GM21515 (cell line): ENCODE data around the gene TMEM164.
"Not testable (repeated sequence)": the region's sequence is repeated elsewhere in the genome, so short reads cannot be mapped to it uniquely, and the experiment has no call there.

ENCODE experiments used
- ATAC-seq: cut with Tn5 transposase; IDR thresholded peaks from one replicate; pipeline ENCODE4 v1.9.1; 2021; ENCODE audit not compliant: unreplicated experiment

The TMEM164 gene

DNA sequence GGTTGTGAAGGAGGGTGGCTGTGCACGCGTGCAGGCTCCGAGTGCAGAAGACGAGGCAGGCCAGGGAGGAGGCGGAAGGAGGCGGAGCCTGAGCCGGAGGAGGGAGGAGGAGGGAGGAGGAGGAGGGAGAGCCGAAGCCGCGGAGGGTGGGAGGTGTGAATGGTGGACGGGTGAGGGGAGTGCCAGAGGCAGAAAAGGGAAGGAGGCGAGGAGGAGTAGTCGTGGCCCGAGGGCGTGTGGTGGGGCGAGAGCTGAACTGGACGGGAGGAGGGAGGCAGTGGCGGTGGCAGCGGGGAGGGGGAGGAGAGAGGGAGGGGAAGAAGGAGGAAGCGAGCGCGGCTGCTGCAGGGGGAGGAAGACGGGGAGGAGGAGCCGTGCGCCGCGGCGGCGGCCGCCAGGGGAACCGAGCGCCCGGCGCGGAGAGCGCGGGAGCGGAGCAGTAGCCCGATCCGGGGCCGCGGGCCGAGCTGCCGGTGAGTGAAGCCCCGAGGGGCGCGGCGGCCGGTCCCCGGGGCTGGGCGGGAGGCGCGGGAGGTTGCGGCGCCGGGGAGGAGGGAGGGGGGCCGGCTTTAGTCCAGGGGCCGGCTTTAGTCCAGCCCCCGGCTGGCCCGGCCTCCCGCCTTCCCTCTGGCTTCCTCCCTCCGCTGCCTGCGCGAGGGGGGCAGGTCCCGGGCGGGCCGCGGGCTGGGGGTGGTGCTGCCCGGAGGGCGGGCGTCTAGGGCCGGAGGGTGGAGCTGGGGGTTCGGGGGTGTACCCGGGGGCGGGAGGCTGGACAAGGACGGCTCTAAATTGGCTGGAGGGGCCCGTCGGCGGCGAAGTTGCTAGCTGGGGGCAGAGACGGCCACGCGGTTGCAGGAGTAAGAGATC, at the start of gene TMEM164:
TMEM164 (plus strand) TSS at position 815 of the 867 bp plus-strand sequence. CDS start 661 bp downstream, outside the sequence.
- peak; percentile 85 for ATAC-seq

DNA sequence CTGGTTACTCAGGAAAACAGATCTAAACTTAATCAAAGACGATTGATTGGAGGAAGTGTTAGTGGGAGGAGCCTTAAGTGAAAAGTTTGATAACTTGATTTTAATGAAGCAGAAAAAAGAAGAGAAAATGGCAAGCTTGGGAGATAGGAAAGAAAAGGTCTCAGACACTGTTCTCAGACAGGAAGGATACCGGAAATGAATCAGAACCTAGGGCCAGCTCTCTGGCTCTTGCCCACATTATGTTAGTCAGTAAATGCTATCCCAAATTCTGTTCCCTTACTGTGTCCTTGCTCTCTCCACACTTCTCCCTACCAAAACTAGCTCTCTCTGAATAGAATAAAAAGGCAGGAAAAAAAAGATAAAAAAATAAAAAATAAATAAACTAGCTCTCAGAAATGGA, 48.6 kb upstream of the TMEM164 start:
- no peak for ATAC-seq

DNA sequence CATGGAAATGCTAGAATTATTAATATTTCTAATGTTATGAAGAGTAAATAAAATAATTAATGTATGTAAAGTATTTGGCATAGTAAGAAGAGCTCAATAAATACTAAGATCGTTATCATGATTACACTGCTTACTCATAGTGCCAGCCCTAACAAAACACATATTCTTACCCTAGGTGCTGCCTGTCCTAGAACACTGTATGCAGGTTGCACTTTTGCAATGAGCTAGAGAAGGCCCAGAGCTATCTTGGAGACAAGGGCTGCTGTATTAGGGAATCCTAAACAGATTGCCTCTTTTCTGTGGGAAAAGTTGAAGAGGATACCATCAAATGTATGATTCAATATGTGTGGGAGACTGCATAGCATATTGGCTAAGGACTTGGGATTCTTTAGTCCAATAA, 48.0 kb upstream of the TMEM164 start:
- ATAC-seq = no peak

DNA sequence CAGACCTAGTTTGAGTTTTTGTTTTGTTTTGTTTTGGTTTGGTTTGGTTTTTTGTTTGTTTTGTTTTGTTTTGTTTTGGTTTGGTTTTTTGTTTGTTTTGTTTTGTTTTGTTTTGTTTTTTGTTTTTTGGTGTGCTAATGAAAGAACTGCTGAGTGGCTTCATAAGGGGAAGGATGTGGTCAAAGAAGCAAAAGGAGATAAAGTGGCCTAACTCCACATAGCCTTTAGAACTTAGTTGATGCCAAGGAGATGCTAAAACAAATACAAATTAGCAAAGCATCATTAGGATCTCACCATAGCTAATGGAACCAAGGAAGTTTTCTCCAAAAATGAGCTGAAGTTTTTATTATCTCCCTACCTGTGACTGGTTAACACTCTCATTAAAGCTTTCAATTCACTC, 44.6 kb upstream of the TMEM164 start:
- ATAC-seq = no peak

DNA sequence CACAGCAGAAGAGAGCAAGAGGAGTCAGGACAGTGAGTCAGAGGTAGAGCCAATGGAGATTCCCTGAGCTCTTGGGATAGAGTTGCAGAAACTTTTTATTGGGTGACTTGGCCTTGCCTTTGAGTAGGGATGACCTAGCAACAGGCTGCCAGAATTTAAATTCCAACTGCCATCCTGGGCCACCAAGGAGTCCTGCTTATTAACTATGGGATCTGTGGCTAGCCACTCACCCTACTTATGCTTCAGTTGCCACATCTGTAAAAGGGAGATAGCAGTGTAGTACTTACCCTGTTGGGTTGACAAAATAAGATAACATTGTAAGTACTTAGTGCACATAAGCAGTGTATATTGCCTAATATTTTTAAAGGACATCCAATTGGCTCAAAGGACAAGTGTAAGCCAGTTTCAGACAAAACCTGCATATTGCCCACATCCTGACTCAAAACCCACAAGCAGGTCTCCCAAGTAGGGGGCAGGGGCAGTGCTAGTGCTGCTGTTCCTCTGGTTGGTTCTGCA, 43.5 kb upstream of the TMEM164 start:
- no peak for ATAC-seq

DNA sequence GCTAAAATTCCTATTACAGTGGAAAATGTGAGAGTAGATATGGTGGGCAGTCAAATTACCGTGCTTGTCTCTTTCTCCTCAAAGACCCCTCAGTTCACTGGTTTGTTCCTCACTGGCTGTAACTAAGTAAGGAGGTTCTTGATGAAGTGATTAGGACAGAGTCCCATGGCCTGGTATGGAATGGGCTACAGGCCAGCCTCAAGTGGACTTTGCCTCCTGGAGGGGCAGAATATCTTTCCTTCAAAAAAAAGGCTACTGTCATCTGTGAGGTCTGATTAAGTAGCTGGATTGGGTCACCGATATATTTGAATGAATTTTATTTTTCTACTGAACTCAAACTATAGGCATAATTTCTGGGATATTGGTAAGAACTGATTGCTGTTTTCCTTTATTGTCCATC, 38.5 kb upstream of the TMEM164 start:
- no peak for ATAC-seq

DNA sequence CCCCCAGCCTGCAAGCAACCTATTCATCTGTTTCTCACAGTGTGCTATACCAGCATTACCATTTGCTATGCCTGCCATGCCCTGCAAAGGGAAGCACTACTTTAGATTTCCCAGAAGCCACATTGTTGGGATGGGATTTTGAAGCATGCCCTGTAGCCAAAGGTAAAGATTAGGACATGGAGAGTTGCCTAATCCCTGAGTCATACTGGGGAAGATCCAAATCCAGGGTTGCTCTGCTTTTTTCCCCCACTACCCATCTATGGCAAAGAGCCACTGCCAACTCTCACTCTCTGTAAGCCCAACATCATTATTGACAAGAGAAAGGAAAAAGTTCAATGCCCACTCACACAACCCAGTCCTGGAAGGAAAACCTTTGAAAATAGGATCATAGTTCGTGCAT, 36.7 kb upstream of the TMEM164 start:
- no peak for ATAC-seq

DNA sequence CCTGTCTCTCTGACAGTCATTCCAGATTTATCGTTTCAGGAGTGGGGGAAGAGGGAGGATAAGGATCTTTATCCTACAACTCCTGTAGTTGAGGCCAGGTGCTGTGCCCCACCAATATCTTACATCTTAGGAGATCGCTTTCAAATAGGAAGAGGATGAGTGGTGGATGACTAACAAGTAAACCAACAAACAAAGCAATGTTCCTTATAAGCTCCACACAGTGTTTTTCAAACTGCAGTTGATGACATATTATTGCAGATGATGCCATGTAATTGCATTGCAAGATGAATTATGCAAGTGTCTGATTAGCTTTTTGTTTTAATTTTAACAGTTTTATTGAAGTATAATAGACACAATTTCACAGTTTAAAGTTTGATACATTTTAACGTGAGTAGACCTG, 35.8 kb upstream of the TMEM164 start:
- no peak for ATAC-seq

DNA sequence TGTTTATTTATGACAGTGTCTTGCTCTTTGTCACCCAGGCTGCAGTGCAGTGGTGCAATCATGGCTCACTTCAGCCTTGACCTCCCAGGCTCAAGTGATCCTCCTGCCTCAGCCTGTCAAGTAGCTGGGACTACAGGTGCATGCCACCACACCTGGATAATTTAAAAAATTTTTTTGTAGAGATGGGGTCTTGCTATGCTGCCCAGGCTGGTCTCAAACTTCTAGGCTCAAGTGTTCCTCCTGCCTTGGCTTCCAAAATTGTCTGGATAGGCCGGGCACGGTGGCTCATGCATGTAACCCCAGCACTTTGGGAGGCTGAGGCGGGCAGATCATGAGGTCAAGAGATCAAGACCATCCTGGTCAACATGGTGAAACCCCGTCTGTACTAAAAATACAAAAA, 32.1 kb upstream of the TMEM164 start:
- not testable (repeated sequence) for ATAC-seq

DNA sequence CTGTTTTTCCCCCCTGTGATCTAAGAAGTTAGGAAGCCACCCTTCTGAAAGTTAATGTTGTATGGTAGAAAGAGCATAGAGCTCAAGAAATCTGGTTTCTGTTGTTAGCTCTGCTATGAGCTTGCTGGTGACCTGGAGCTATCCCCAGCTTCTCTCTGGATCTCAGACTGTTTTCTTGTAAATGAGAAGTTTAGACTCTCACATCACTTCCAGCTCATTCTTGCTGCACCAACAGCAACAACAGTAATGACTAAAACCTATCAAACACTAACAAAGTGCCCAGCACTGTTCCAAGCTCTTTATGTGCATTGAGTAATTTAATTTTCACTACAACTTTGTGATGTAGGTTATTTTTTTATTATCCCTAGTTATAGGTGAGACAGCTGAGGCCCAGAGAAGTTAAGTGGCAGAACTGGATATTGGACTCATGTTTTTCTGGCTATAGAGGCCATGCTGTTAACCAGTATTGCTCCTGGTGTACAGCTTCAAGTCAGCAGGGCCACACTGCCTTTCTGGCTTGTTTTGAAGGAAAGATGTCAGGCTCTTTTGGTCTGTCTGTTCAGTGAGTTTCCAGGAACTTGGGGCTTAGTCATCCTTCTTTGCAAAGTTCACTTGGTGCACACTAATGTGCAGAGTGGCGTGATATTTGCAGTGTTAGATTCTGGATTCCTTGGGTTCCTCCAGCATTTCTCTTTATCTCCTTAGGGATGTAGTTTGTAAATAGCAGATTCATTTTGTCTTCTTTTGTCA, 27.8 kb upstream of the TMEM164 start:
- no peak for ATAC-seq

DNA sequence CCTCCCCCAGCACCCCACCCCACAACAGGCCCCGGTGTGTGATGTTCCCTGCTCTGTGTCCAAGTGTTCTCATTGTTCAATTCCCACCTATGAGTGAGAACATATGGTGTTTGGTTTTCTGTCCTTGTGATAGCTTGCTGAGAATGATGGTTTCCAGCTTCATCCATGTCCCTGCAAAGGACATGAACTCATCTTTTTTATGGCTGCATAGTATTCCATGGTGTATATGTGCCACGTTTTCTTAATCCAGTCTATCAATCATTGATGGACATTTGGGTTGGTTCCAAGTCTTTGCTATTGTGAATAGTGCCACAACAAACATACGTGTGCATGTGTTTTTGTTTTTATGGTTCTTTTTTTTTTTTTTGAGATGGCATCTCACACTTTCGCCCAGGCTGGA, 17.7 kb upstream of the TMEM164 start:
- not testable (repeated sequence) for ATAC-seq

DNA sequence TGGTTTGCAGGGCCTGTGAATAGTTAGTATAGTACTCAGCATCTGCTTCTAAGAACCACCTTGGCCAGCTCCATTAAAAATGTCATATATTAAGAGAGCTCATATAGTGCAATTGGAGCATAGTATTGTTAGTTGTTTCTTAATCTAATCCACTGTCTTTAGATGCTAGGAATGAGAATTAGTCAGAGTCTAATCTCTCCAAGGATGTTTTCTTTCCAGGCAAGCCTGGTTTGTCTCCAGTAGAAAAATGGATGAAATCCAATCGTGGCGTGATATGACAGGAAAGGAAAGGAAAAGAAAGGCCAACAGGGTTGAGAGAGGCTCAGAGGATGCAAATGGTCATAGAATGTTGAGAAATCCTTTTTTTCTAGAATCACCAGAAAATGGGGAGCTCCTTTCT, 15.0 kb upstream of the TMEM164 start:
- no peak for ATAC-seq

DNA sequence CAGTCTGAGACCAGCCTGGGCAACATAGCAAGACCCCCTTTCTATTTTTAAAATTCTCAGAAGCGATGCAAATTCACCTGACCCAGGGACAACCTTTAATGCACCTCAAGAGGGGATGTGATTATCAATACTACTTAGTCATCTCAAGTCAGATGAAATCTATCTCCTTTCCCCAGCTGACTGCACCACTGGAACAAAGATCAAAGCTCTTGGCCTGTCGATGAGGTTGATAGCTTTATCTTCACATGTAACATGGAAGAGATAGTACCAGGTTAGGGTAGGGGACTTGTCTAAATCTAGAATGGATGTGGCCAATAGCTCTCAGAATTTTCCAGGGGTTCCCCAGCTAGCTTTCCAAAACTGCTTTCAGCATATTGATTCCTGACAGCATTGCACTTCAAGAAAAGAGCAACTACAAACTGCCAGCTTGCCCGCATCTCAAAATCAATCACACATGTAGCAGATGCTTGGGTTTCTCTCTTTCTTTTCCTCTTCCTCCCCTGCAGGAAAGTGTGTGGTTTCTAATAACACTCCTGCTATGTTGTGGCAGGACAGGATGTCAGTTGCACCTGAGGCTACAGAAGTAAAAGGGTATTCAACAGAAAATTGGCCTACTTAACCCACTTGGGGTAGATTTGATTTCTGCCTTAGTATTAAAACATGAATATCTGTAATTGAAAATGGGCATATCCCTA, 12.2 kb upstream of the TMEM164 start:
- no peak for ATAC-seq

DNA sequence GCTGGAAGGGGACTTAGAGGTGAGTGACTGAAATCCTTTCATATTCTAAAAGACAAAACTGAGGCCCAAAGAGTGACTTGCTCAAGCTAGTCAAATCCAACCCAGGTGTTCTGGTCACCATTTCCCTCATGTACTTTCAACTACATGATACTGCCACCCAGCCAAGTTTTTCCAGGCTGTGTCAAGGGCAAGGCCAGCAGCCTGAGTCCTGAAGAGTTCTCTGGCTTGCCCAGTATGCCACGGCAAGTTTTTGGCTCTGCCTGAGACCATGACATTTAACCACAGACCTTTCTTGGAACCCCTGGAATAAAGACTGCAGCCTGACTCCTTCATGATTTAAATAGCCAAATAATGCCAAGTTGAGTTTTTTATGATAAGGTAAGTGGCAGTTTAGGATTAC, 10.7 kb upstream of the TMEM164 start:
- no peak for ATAC-seq

DNA sequence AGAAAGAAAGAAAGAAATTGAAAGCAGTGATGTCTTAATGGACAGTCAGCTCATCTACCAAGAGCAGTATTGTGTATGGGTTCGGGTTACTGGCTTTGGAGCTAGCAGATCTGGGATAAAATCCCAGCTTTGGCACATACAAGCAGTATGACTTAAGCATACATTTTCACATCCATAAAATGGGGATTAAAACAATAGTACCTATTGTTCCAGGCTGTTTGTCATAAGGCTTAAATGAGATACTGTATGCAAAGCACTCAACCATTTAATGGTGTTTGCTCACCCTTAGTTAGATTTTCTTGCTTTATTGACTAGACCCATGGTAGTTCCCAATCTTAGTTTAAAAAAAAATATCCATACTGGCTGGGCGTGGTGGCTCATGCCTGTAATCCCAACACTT, 7.8 kb upstream of the TMEM164 start:
- no peak for ATAC-seq

DNA sequence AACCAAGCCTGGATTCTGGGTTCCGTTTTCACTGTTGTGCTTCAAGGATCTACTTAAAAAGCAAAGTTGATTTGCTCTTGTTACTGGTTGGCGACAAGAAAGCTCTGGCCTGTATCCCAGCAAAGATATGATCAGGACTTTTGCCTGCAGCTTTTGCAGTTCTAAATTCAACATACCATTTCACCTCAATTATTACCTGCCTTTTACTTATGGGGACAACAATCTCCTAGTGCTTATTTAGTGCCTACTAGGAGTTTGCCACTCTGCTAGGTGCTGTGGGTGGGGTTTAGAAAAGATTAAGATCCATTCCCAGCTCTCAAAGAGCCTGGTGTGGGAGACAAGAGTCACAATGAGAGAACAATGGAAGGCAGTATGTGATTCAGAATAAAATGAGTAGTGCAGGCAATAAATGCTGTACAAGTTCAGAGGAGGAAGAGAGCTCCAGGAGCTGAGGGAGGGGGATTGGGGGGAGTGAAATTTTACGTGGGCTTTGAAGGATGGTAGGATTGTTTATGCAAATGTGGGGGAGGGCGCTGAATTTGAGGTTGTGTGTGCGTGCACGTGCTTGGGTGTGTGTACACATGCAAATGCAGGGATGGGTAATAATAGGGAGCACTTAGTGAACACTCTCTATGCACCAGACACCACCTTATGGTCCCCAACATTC, 5.0 kb upstream of the TMEM164 start:
- ATAC-seq = no peak

DNA sequence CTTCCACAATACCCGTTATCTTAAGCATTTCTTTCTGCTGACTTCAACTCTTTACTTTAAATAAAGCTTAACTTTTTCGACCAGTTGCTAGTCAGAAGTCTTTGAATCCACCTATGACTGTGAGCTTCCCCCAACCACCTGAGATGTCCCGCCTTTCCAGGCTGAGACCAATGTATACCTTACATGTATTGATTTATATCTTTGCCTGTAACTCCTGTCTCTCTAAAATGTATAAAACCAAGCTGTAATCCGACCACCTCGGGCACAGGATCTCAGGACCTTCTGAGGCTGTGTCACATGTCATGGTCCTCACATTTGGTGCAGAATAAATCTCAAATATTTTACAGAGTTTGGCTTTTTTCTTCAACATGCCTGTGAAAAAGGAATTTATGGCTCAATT, 2.9 kb upstream of the TMEM164 start:
- ATAC-seq = no peak

DNA sequence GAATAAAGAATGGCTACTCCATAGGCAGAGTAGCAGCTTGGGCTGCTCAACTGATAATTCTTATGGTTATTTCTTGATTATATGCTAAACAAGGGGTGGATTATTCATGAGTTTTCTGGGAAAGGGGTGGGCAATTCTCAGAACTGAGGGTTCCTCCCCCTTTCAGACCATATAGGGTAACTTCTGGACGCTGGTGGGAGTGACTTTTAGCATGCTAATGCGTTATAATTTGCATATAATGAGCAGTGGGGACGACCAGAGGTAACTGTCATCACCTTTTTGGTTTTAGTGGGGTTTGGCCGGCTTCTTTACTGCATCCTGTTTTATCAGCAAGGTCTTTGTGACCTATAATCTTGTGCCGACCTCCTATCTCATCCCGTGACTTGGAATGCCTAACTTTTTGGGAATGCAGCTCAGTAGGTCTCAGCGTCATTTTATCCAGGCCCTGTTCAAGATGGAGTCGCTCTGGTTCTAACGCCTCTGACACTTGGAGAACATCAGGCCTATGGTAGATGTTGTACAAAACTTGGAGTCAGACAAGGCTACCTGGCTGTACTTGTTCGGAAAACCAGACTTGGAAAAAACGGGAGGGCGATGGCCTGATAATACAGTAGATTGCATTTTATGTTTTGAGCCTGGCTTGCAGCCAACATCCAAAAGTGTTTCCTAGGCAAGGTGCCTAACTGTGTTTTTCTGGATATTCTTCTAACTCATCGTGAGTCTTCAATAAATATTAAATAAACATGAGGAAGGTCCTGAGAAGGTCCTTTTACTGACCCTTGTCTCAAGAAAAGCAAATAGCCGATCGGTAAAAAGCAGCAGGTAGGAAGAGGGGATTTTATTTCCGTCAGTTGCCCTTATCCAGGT, 1.8 kb upstream of the TMEM164 start:
- ATAC-seq = no peak

DNA sequence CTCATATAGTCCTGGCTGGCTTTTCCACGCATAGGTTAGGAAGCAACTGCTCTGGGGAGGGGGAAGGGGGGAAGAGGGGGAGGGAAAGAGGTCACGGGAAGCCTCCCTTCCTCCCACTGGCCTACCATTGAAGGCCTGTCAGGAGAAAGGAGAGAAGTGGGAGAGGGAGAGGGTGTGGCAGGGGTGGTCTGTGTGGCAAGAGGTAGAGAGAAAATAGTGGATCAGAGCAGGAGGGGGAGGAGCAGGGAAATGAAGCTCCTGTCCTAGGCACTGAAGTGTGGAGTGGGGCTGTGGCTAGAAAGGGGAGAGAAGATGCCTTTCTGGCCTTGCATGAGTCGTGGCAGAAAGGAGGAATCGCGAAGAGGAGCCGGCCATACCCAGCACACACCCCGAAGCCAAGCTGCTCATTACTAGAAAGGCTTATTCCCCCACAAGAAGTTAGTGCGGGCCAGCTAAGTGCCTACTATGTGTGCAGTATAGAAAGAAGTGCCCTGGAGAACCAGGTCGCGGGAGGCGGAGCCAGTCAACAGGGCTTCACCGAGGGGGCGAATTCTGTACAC, 1.1 kb upstream of the TMEM164 start:
- ATAC-seq = no peak
